Stimulated activated CD8-positive, alpha-beta memory T cell treated with anti-CD3 and anti-CD28 coated beads, Interleukin-4, amount 100 ng/mL, for 48 hours (primary cell): ENCODE results near the gene ASPHD2.
A peak's percentile ranks its signal among the peaks of the same experiment; 100 is the strongest.
"Not testable (repeated sequence)": the region's sequence is repeated elsewhere in the genome, so short reads cannot be mapped to it uniquely, and the experiment has no call there.

ENCODE experiments used
- DNase-seq: peaks from one replicate; pipeline ENCODE4 v3.0.0-alpha.2; 2020

Gene ASPHD2

GRCh38 chr22:26417406-26417805 lies 11.7 kb upstream of the ASPHD2 start:
- no peak for DNase-seq

- DNase-seq, result no peak
These were observed 10.4 kb upstream of the ASPHD2 start for GRCh38 chr22:26418620-26419019.

GRCh38 chr22:26426924-26427323 lies 2.1 kb upstream of the ASPHD2 start:
- no peak for DNase-seq

- peak; percentile 39 for DNase-seq
These were observed 612 bp downstream of the ASPHD2 start for GRCh38 chr22:26429458-26430286.

- DNase-seq, result peak; percentile 28
These were observed 1.5 kb downstream of the ASPHD2 start for GRCh38 chr22:26430600-26430999.

- no peak for DNase-seq
These were observed 2.4 kb downstream of the ASPHD2 start for GRCh38 chr22:26431261-26431995.

GRCh38 chr22:26432619-26433311 lies 3.7 kb downstream of the ASPHD2 start:
- DNase-seq, result no peak

- no peak for DNase-seq
These were observed 4.7 kb downstream of the ASPHD2 start for GRCh38 chr22:26433805-26434204.

GRCh38 chr22:26435327-26436093 lies 6.5 kb downstream of the ASPHD2 start:
- no peak for DNase-seq

- DNase-seq, result no peak
These were observed 7.9 kb downstream of the ASPHD2 start for GRCh38 chr22:26436903-26437515.

GRCh38 chr22:26437694-26438392 lies 8.8 kb downstream of the ASPHD2 start:
- DNase-seq, result no peak

- not testable (repeated sequence) for DNase-seq
These were observed 9.7 kb downstream of the ASPHD2 start for GRCh38 chr22:26438776-26439175.

- DNase-seq, result no peak
These were observed 10.5 kb downstream of the ASPHD2 start for GRCh38 chr22:26439559-26439958.

- DNase-seq, result no peak
These were observed 13.2 kb downstream of the ASPHD2 start for GRCh38 chr22:26442086-26442756.

GRCh38 chr22:26443901-26444690 lies 15.0 kb downstream of the ASPHD2 start:
- no peak for DNase-seq

- no peak for DNase-seq
These were observed 15.7 kb downstream of the ASPHD2 start for GRCh38 chr22:26444777-26445176.

GRCh38 chr22:26445577-26446275 lies 16.7 kb downstream of the ASPHD2 start:
- DNase-seq, result no peak

- no peak for DNase-seq
These were observed 17.9 kb downstream of the ASPHD2 start for GRCh38 chr22:26446808-26447515.
